Neural cell (in vitro differentiated cells): Measurements from ENCODE around the gene PDCD4. TPM values are rescaled to one million over a fixed set of nuclear protein-coding genes. Genes with fewer than 3 reads are reported as not detected.

Experiments used
- H2AFZ ChIP-seq: fragments of 200-600, 300-800 bp; sonication (generic), shearing (Covaris generic); 2 replicates; pipeline ENCODE4 v1.6.0; 2014; ENCODE audit warnings: low read depth, mild to moderate bottlenecking, antibody characterized with exemption, low read length, moderate library complexity
- H3F3A ChIP-seq: fragments of 200-600 bp; shearing (Covaris generic); 2 replicates; pipeline ENCODE4 v1.6.1; 2016; ENCODE audit warnings: mild to moderate bottlenecking, moderate library complexity, mixed read lengths, antibody characterized with exemption, low read length; ENCODE audit not compliant: insufficient read depth, poor library complexity, severe bottlenecking
- H3K27ac ChIP-seq: fragments of 200-600, 300-800 bp; sonication (generic), shearing (Covaris generic); 2 replicates; pipeline ENCODE4 v1.5.1; 2014; ENCODE audit warnings: mild to moderate bottlenecking, low read length, moderate library complexity
- H3K27me3 ChIP-seq: fragments of 300-800, 200-600 bp; sonication (generic), shearing (Covaris generic); 2 replicates; pipeline ENCODE4 v1.6.0; 2014; ENCODE audit warnings: mild to moderate bottlenecking, low read depth, low read length, moderate library complexity; ENCODE audit not compliant: insufficient read depth
- H3K36me3 ChIP-seq: fragments of 300-800, 200-600 bp; sonication (generic), shearing (Covaris generic); 2 replicates; pipeline ENCODE4 v1.5.1; 2014; ENCODE audit warnings: mild to moderate bottlenecking, antibody characterized with exemption, low read length, moderate library complexity; ENCODE audit not compliant: insufficient read depth
- H3K4me2 ChIP-seq: fragments of 300-800, 200-600 bp; sonication (generic), shearing (Covaris generic); 2 replicates; pipeline ENCODE4 v1.6.0; 2014; ENCODE audit warnings: mild to moderate bottlenecking, low read length
- H3K4me3 ChIP-seq: fragments of 300-800, 200-600 bp; sonication (generic), shearing (Covaris generic); 2 replicates; pipeline ENCODE4 v1.5.1; 2014; ENCODE audit warnings: mild to moderate bottlenecking, low read length, moderate library complexity
- H3K79me2 ChIP-seq: fragments of 200-600 bp; shearing (Covaris generic); replicated peaks from 2 replicates; pipeline ENCODE4 v1.6.0; 2014; ENCODE audit warnings: mild to moderate bottlenecking, low read length, moderate library complexity; ENCODE audit not compliant: insufficient read depth
- H3K9ac ChIP-seq: fragments of 300-800, 200-600 bp; sonication (generic), shearing (Covaris generic); 2 replicates; pipeline ENCODE4 v1.6.1; 2016; ENCODE audit warnings: mild to moderate bottlenecking, low read length, mixed read lengths
- H3K9me2 ChIP-seq: fragments of 200-600 bp; shearing (Covaris generic); 2 replicates; pipeline ENCODE4 v1.6.1; 2016; ENCODE audit warnings: mild to moderate bottlenecking, low read length, mixed read lengths; ENCODE audit not compliant: insufficient read depth
- H3K9me3 ChIP-seq: fragments of 200-600, 300-800 bp; sonication (generic), shearing (Covaris generic); 2 replicates; pipeline ENCODE4 v1.6.1; 2016; ENCODE audit warnings: mild to moderate bottlenecking, mixed run types, low read length, moderate library complexity, mixed read lengths
- H4K20me1 ChIP-seq: fragments of 200-600 bp; shearing (Covaris generic); 2 replicates; pipeline ENCODE4 v1.6.1; 2016; ENCODE audit warnings: mild to moderate bottlenecking, mixed run types; ENCODE audit not compliant: insufficient read depth
- EP300 ChIP-seq: fragments of 450-650 bp; conservative IDR thresholded peaks from 2 replicates; pipeline ENCODE4 v1.6.1; 2014; ENCODE audit warnings: antibody characterized with exemption, mild to moderate bottlenecking, moderate library complexity; ENCODE audit not compliant: poor library complexity, severe bottlenecking
- EZH2 ChIP-seq: fragments of 200-600, 300-800 bp; shearing (Covaris generic), sonication (generic); IDR thresholded peaks from 2 replicates; pipeline ENCODE4 v1.6.1; 2014; ENCODE audit warnings: antibody characterized with exemption, low read length, borderline replicate concordance, mild to moderate bottlenecking; ENCODE audit not compliant: insufficient read depth, poor library complexity, severe bottlenecking
- MXI1 ChIP-seq: fragments of 450-650 bp; conservative IDR thresholded peaks from 2 replicates; pipeline ENCODE4 v1.6.1; 2014; ENCODE audit warnings: antibody characterized with exemption, mild to moderate bottlenecking; ENCODE audit not compliant: poor library complexity, severe bottlenecking
- POLR2AphosphoS5 ChIP-seq: IDR thresholded peaks from 2 replicates; pipeline ENCODE4 v1.6.1; 2012
- RAD21 ChIP-seq: fragments of 450-650 bp; conservative IDR thresholded peaks from 2 replicates; pipeline ENCODE4 v1.6.1; 2014; ENCODE audit warnings: antibody characterized with exemption, mild to moderate bottlenecking, moderate library complexity
- SMC3 ChIP-seq: fragments of 450-650 bp; conservative IDR thresholded peaks from 2 replicates; pipeline ENCODE4 v1.6.1; 2014; ENCODE audit warnings: antibody characterized with exemption, mild to moderate bottlenecking, moderate library complexity; ENCODE audit not compliant: poor library complexity
- TAF1 ChIP-seq: IDR thresholded peaks from 2 replicates; pipeline ENCODE4 v1.6.1; 2012; ENCODE audit warnings: low read depth
- polyA plus RNA-seq: library from polyadenylated mRNA; depleted of rRNA; stranded (reverse); fragments of >200 nt; gene quantifications from 2 replicates; pipeline ENCODE4 v1.2.3, GENCODE V29; 2014
- TF ChIP-seq, protein P1 (sequence below): fragments of 450-650 bp; IDR thresholded peaks from 2 replicates; pipeline ENCODE4 v1.5.1; 2014; ENCODE audit warnings: antibody characterized with exemption, mild to moderate bottlenecking, moderate library complexity; ENCODE audit not compliant: poor library complexity, severe bottlenecking
- TF ChIP-seq, protein P2 (sequence below): IDR thresholded peaks from 2 replicates; pipeline ENCODE4 v1.6.1; 2012; ENCODE audit warnings: borderline replicate concordance

PDCD4 gene
- polyA plus RNA-seq, 1 donor from 2014 or later: 83.5 TPM

DNA sequence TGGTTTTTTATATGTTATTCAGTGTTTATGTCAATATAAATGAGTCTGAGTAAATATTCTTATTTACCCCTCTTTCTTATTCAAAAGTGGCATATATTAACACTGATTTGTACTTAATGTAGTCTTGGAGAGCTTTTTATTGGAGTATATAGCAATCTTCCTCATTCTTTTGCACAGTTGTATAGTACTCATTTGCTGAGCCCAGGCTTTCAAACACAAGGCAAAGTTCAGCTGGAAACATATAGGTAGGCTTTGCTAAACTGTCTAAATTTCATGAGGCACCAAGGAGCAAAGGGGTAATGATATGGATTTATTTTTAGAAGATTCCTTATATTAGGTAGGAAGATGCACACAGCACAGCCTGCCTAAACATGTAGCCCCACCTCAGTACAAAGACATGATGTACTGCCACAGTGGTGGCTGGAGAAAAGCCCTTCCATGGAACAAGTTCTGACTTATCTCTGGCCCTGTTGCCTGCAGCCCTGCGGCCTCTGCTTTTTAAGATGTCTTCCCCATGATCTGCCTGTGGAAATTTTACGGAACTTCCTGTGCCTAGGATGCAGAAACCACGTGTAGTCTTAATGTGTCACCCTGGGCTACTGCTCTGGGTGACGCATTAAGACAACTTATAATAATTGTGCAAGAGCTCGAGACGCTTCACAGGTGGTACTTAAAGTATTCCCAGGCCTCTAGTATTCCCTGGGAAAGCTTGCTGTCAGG is 9.6 kb upstream of the PDCD4 start:
- Histone ChIP-seq H3K79me2 (no peaks in the 10 kb centered on the region), H4K20me1 (no peaks in the 10 kb centered on the region), H3K4me2 (no peak overlapping the region), H3K9ac (no peak overlapping the region), H3K36me3 (no peaks in the 10 kb centered on the region), H3K27ac (no peak overlapping the region), H3F3A (no peaks in the 10 kb centered on the region), H3K4me3 (no peak overlapping the region), H3K9me3 (no peaks in the 10 kb centered on the region), H2AFZ (no peak overlapping the region), H3K9me2 (no peaks in the 10 kb centered on the region), H3K27me3 (no peaks in the 10 kb centered on the region)
- TF ChIP-seq MXI1: no peak

DNA sequence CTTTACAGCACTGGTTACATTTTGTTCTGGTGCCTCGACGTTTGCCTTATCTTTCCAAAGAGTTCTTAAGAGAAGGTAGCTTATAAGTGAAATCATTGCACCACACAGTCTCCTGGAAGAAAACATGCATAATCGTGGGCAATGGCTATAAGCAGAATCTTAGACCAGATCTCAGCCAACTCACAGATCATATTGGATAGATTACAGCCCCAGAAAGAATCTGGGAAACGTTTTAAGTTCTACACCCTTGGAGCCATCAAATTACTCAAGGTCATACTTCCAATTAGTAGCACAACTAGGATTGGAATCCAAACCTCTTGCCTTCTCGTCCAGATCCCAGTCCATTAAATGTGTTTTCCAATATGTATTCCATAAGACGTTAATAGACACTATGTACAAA is 8.8 kb upstream of the PDCD4 start:
- H3K79me2 ChIP-seq: no peaks in the 10 kb centered on the region
- no peak overlapping the region for H2AFZ ChIP-seq
- no peaks in the 10 kb centered on the region for H3K36me3 ChIP-seq
- no peaks in the 10 kb centered on the region for H3K9me2 ChIP-seq
- no peaks in the 10 kb centered on the region for H3K9me3 ChIP-seq
- no peak overlapping the region for H3K4me3 ChIP-seq
- TF ChIP-seq TAF1 (no peak), EZH2 (no peak), SMC3 (no peak), RAD21 (no peak), MXI1 (no peak)
- TF ChIP-seq, protein P1, sequence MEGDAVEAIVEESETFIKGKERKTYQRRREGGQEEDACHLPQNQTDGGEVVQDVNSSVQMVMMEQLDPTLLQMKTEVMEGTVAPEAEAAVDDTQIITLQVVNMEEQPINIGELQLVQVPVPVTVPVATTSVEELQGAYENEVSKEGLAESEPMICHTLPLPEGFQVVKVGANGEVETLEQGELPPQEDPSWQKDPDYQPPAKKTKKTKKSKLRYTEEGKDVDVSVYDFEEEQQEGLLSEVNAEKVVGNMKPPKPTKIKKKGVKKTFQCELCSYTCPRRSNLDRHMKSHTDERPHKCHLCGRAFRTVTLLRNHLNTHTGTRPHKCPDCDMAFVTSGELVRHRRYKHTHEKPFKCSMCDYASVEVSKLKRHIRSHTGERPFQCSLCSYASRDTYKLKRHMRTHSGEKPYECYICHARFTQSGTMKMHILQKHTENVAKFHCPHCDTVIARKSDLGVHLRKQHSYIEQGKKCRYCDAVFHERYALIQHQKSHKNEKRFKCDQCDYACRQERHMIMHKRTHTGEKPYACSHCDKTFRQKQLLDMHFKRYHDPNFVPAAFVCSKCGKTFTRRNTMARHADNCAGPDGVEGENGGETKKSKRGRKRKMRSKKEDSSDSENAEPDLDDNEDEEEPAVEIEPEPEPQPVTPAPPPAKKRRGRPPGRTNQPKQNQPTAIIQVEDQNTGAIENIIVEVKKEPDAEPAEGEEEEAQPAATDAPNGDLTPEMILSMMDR: no peak
- TF ChIP-seq, protein P2, sequence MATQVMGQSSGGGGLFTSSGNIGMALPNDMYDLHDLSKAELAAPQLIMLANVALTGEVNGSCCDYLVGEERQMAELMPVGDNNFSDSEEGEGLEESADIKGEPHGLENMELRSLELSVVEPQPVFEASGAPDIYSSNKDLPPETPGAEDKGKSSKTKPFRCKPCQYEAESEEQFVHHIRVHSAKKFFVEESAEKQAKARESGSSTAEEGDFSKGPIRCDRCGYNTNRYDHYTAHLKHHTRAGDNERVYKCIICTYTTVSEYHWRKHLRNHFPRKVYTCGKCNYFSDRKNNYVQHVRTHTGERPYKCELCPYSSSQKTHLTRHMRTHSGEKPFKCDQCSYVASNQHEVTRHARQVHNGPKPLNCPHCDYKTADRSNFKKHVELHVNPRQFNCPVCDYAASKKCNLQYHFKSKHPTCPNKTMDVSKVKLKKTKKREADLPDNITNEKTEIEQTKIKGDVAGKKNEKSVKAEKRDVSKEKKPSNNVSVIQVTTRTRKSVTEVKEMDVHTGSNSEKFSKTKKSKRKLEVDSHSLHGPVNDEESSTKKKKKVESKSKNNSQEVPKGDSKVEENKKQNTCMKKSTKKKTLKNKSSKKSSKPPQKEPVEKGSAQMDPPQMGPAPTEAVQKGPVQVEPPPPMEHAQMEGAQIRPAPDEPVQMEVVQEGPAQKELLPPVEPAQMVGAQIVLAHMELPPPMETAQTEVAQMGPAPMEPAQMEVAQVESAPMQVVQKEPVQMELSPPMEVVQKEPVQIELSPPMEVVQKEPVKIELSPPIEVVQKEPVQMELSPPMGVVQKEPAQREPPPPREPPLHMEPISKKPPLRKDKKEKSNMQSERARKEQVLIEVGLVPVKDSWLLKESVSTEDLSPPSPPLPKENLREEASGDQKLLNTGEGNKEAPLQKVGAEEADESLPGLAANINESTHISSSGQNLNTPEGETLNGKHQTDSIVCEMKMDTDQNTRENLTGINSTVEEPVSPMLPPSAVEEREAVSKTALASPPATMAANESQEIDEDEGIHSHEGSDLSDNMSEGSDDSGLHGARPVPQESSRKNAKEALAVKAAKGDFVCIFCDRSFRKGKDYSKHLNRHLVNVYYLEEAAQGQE: no peak
- no peaks in the 10 kb centered on the region for H3F3A ChIP-seq
- no peaks in the 10 kb centered on the region for H4K20me1 ChIP-seq
- H3K4me2 ChIP-seq: no peak overlapping the region
- no peak overlapping the region for H3K27ac ChIP-seq
- no peaks in the 10 kb centered on the region for H3K27me3 ChIP-seq
- no peak overlapping the region for H3K9ac ChIP-seq

DNA sequence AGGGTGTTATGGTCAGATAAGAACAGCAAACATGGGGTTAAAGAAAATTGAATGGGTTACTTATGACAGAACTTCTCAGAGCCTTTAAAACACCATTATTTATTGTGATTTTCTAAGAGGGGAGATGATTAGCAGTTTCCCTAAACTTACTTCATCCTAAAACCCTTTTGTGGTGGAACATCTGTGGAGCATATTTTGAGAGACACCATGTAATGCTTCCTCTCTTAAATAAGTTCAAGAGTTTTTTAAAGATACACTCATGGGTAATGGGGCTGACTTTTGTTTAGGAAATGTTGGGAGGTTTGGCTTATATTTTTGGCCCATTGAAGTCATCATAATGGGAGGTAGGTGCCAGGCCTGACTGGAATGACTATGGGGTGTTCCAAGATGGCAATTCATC is 8.4 kb upstream of the PDCD4 start:
- Histone ChIP-seq H3K9me2 (no peaks in the 10 kb centered on the region), H4K20me1 (no peaks in the 10 kb centered on the region), H3K9ac (no peak overlapping the region), H3K4me3 (no peak overlapping the region), H2AFZ (no peak overlapping the region), H3K9me3 (no peaks in the 10 kb centered on the region), H3K27me3 (no peaks in the 10 kb centered on the region), H3F3A (no peaks in the 10 kb centered on the region), H3K27ac (no peak overlapping the region), H3K4me2 (no peak overlapping the region), H3K79me2 (no peaks in the 10 kb centered on the region), H3K36me3 (no peaks in the 10 kb centered on the region)
- TF ChIP-seq, protein P2: no peak
- TF ChIP-seq EZH2: no peak
- no peak for TF ChIP-seq POLR2AphosphoS5
- no peak for TF ChIP-seq TAF1
- no peak for TF ChIP-seq SMC3
- no peak for TF ChIP-seq RAD21
- TF ChIP-seq EP300: no peak
- no peak for TF ChIP-seq MXI1
- TF ChIP-seq, protein P1: no peak
